MM.1S (cell line): ENCODE data around the gene SPDEF.

Experiments used
- EZH2 ChIP-seq: fragments of 300-600 bp; sonication (generic); optimal IDR thresholded peaks from 2 replicates; pipeline ENCODE3; 2017; ENCODE audit warnings: low read depth, mild to moderate bottlenecking, antibody characterized with exemption, low read length, mixed read lengths
- TF ChIP-seq, protein P1 (sequence below): fragments of 300-600 bp; sonication (generic); IDR thresholded peaks from 2 replicates; pipeline ENCODE4 v1.5.1; 2016; ENCODE audit warnings: antibody characterized with exemption, low read length, mixed read lengths

DNA sequence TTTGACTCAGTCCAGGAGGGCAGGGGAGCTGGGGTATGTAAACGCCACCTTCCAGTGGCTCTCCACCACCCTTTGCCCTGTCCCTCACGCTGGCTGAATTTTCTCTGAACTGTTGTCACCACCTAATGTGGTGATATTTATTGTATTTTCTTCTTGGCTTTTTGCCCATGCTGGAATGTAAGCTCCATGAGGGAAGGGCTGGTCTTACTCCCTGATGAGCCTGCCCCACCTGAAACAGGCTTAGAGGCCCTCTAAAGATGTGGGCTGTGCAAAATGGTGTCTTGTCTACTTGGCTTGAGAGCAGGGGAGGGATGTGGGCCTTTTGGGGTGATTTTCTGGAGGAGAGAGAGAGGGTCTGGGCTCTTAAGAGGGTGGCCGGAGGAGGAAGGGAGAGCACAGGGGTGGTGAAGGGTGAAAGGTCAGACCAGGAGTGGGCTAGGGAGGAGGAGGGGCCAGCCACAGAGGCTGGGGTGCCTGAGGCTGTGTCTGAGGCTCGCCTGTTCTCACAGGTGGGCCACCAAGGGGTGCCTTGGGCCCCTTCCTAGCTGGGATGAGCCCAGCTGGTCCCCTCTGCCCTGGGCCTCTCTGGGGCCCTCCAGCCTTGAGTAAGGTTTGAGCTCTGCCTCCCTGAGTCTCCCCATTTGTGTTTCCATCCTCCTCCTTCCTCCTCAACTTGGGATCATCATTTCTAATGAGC is 37.3 kb downstream of the SPDEF start:
- no peak for TF ChIP-seq EZH2
- TF ChIP-seq, protein P1, sequence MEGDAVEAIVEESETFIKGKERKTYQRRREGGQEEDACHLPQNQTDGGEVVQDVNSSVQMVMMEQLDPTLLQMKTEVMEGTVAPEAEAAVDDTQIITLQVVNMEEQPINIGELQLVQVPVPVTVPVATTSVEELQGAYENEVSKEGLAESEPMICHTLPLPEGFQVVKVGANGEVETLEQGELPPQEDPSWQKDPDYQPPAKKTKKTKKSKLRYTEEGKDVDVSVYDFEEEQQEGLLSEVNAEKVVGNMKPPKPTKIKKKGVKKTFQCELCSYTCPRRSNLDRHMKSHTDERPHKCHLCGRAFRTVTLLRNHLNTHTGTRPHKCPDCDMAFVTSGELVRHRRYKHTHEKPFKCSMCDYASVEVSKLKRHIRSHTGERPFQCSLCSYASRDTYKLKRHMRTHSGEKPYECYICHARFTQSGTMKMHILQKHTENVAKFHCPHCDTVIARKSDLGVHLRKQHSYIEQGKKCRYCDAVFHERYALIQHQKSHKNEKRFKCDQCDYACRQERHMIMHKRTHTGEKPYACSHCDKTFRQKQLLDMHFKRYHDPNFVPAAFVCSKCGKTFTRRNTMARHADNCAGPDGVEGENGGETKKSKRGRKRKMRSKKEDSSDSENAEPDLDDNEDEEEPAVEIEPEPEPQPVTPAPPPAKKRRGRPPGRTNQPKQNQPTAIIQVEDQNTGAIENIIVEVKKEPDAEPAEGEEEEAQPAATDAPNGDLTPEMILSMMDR: no peak
